BLaER1 (cell line): Measurements from ENCODE around the gene CCDC78.

ENCODE experiments used
- H3K27ac ChIP-seq: shearing (Covaris generic); formaldehyde crosslinking; 2 replicates; pipeline ENCODE4 v1.8.1; 2022
- H3K27me3 ChIP-seq: shearing (Covaris generic); formaldehyde crosslinking; 2 replicates; pipeline ENCODE4 v1.8.1; 2022
- H3K36me3 ChIP-seq: shearing (Covaris generic); formaldehyde crosslinking; 2 replicates; pipeline ENCODE4 v1.8.1; 2022
- H3K4me1 ChIP-seq: shearing (Covaris generic); formaldehyde crosslinking; 2 replicates; pipeline ENCODE4 v1.8.1; 2022
- H3K4me2 ChIP-seq: shearing (Covaris generic); formaldehyde crosslinking; 2 replicates; pipeline ENCODE4 v1.8.1; 2022
- H3K4me3 ChIP-seq: shearing (Covaris generic); formaldehyde crosslinking; 2 replicates; pipeline ENCODE4 v1.8.1; 2022
- H3K9ac ChIP-seq: shearing (Covaris generic); formaldehyde crosslinking; 2 replicates; pipeline ENCODE4 v1.8.1; 2022
- H3K9me3 ChIP-seq: shearing (Covaris generic); formaldehyde crosslinking; 2 replicates; pipeline ENCODE4 v1.8.1; 2022
- H4K20me1 ChIP-seq: shearing (Covaris generic); formaldehyde crosslinking; 2 replicates; pipeline ENCODE4 v1.8.1; 2022
- Cebpa-rat ChIP-seq: shearing (Covaris generic); IDR thresholded peaks from 2 replicates; pipeline ENCODE4 v1.8.1; 2022

CCDC78 gene

DNA sequence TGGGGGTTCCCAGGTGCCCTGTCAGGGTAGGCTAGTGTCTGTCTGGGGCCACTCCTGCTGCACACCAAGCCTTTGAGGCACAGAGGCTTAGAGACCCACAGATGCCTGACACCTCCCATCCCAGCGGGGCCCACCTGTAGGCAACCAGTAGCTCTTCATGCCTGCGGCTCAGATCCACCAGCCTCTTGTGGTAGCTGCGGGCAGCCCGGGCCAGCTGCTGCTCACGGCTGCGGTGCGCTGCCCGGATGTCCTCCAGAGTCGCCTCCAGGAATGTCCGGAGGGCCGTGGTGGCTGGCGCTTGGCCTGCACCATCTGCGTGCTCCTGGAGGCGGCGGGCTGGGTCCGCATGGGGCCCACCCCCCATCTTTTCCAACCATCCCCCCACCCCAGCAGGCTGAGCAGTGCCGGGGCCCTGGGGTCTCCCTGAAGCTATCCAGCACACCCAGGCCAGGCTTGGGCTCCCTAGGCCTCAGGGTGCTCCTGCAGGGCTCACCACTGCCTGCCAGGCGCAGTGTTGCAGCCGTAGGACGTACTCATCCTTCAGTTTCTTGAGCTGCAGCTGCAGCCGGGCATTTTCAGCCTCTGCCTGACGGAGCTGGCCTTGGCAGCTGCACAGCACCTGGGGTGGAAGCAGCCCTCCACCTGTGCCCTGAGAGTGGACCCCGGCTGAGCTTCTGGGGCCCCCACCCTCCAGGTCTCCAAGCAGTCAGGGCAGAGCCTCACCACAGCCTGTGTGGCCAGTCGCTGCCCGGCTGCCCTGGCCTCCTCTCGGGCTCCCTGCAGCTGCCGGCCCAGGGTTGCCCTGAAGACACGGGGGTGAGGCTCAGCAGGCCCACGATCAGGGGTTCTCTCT, 1.8 kb downstream of the CCDC78 start:
- Histone ChIP-seq H3K27ac (peak overlapping the region; percentile 52), H3K4me2 (peak overlapping the region; percentile 100), H3K4me1 (peaks cover 80% of the 10 kb centered on the region), H3K36me3 (peaks cover 4% of the 10 kb centered on the region), H3K9ac (peak overlapping the region; percentile 55; the same call in 1 of the 2 replicates), H4K20me1 (peaks cover 59% of the 10 kb centered on the region), H3K4me3 (peak overlapping the region; percentile 31; the same call in 1 of the 2 replicates), H3K27me3 (no peaks in the 10 kb centered on the region), H3K9me3 (no peaks in the 10 kb centered on the region)
- TF ChIP-seq Cebpa-rat = no peak

DNA sequence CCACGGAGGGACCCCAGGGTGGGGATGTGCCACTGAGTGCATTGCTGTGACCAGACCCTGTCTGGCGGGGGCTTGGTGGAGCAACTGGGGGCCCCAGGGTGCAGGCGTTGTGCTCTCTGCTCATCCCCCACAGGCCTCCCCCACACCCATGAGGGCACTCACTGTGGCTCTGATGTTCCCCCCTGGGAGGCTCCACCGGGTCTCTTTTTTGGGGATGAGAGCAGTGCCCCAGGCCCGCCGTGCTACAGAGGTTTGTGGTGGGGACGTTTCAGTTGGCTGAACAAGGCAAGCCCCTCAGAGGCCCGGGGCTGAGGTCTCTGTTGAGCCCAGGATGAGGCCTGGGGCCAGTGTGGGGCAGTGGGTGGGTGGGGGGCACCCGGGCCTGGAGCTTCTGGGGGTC, 2.5 kb downstream of the CCDC78 start:
- no peaks in the 10 kb centered on the region for H3K27me3 ChIP-seq
- no peak for TF ChIP-seq Cebpa-rat
- H3K4me3 ChIP-seq = peak overlapping the region; percentile 31; the same call in 1 of the 2 replicates
- H3K4me2 ChIP-seq = peak overlapping the region; percentile 100
- H3K9me3 ChIP-seq = no peaks in the 10 kb centered on the region
- peak overlapping the region; percentile 52; the same call in 1 of the 2 replicates for H3K27ac ChIP-seq
- peaks cover 61% of the 10 kb centered on the region for H4K20me1 ChIP-seq
- no peaks in the 10 kb centered on the region for H3K36me3 ChIP-seq
- H3K9ac ChIP-seq = peak overlapping the region; percentile 48; the same call in 1 of the 2 replicates
- H3K4me1 ChIP-seq = peaks cover 81% of the 10 kb centered on the region

DNA sequence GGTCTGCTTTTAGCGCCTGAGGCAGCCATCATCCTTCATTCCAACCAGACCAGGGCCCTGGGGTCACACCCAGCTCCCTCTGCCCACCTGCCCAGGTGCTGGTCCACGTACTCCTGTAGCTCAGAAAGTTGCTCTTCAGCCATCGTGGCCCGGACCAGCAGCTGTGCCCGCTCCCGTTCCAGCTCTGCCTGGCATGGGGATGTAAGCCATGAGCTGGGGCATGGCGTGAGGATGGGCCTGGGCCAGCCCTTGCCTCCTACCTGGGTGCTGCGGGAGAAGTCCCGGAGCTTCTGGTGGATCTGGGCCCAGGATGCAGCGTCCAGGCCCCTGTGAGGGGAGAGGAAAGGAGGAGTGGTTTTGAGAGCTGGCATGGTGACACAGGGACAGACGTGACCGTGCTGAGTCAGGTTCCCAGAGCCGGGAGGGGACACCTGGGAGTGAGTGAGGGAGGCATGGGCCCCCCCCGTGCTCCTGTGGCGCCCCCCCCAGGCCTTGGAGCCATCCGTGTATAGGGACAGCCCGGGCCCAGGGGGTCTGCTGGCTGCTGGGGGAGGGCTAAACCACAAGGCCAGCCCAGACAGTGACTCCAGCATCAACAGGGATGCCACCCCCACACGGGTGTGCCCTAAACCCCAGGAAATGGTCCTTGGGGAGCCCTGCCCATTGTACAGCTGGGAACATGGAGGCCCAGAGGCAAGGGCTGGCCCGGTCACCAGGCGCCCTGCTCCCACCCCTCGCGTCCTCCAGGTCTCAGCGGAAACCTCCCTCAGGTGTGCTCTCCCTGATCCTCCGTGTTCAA, 3.2 kb downstream of the CCDC78 start:
- peak overlapping the region; percentile 31; the same call in 1 of the 2 replicates for H3K4me3 ChIP-seq
- H3K4me2 ChIP-seq = peak overlapping the region; percentile 100

DNA sequence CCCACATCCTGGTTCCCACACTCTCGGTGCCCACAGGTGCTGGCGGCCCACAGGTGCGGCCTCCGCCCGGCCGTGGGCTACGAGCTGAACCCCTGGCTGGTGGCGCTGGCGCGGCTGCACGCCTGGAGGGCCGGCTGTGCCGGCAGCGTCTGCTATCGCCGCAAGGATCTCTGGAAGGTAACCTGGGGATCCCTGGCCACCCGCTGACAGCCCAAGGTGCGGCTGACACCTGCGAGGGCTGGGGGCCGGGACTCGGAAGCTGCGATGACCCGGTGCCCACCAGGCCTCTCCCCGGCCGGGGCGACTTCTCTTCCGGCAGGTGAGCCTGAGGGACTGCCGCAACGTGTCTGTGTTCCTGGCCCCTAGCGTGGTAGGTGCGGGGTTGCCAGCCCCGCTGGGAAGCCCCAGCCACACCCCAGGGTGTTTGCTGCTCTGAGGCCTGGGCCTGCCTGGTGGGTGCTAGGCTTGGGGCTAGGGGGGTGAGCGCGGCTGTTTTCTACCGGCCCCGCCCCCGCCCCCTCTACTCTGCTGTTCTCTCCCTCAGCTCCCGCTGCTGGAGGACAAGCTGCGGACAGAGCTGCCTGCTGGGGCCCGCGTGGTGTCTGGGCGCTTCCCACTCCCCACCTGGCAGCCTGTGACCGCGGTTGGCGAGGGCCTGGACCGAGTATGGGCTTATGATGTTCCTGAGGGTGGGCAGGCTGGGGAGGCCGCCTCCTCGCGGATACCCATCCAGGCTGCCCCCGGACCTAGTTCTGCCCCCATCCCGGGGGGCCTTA, 4.3 kb downstream of the CCDC78 start:
- peaks cover 75% of the 10 kb centered on the region for H4K20me1 ChIP-seq
- no peak for TF ChIP-seq Cebpa-rat
- peak overlapping the region; percentile 91 for H3K9ac ChIP-seq
- H3K27ac ChIP-seq = peak overlapping the region; percentile 96
- H3K4me3 ChIP-seq = peak overlapping the region; percentile 83
- H3K9me3 ChIP-seq = no peaks in the 10 kb centered on the region
- H3K36me3 ChIP-seq = no peaks in the 10 kb centered on the region
- H3K27me3 ChIP-seq = no peaks in the 10 kb centered on the region
- peak overlapping the region; percentile 100 for H3K4me2 ChIP-seq
- H3K4me1 ChIP-seq = peaks cover 89% of the 10 kb centered on the region

More for the DNA sequence above, 3.2 kb downstream of the CCDC78 start:
- no peaks in the 10 kb centered on the region for H3K9me3 ChIP-seq
- H4K20me1 ChIP-seq = peaks cover 66% of the 10 kb centered on the region
- H3K36me3 ChIP-seq = no peaks in the 10 kb centered on the region
- peak overlapping the region; percentile 48; the same call in 1 of the 2 replicates for H3K9ac ChIP-seq
- no peak for TF ChIP-seq Cebpa-rat
- H3K27ac ChIP-seq = peak overlapping the region; percentile 52
- H3K4me1 ChIP-seq = peaks cover 84% of the 10 kb centered on the region
- no peaks in the 10 kb centered on the region for H3K27me3 ChIP-seq

- Histone ChIP-seq H3K9ac (peak within 1 kb of the TSS; percentile 91), H3K36me3 (no peaks in the 10 kb centered on the region), H3K27me3 (peaks cover 7% of the 10 kb centered on the region), H3K4me3 (peak within 1 kb of the TSS; percentile 83), H3K4me2 (peak within 1 kb of the TSS; percentile 100), H3K27ac (peak within 1 kb of the TSS; percentile 96), H4K20me1 (peaks cover 78% of the 10 kb centered on the region), H3K4me1 (peaks cover 91% of the 10 kb centered on the region), H3K9me3 (no peaks in the 10 kb centered on the region)
- TF ChIP-seq Cebpa-rat = no peak
Observed at GRCh38 chr16:720990-721764, 5.1 kb downstream of the CCDC78 start, which contains the start of gene ANTKMT. TSS of gene ANTKMT (plus strand) at chr16:721146. CDS start at chr16:721275, 129 bp downstream.

GRCh38 chr16:720447-720989, 5.7 kb downstream of the CCDC78 start:
- TF ChIP-seq Cebpa-rat = no peak
- Histone ChIP-seq H4K20me1 (peaks cover 78% of the 10 kb centered on the region), H3K4me1 (peaks cover 91% of the 10 kb centered on the region), H3K27me3 (peaks cover 14% of the 10 kb centered on the region), H3K4me2 (peak overlapping the region; percentile 100), H3K9ac (peak overlapping the region; percentile 91), H3K9me3 (no peaks in the 10 kb centered on the region), H3K4me3 (peak overlapping the region; percentile 83), H3K27ac (peak overlapping the region; percentile 96), H3K36me3 (no peaks in the 10 kb centered on the region)

- H3K36me3 ChIP-seq = no peaks in the 10 kb centered on the region
Observed at GRCh38 chr16:719815-720446, 6.3 kb downstream of the CCDC78 start.

GRCh38 chr16:718922-719321, 7.3 kb downstream of the CCDC78 start:
- Histone ChIP-seq H4K20me1 (peaks cover 68% of the 10 kb centered on the region), H3K4me3 (peak overlapping the region; percentile 83; the same call in 1 of the 2 replicates), H3K9ac (peak overlapping the region; percentile 91; the same call in 1 of the 2 replicates), H3K27ac (peak overlapping the region; percentile 75), H3K36me3 (no peaks in the 10 kb centered on the region), H3K27me3 (peaks cover 27% of the 10 kb centered on the region), H3K9me3 (no peaks in the 10 kb centered on the region), H3K4me1 (peaks cover 86% of the 10 kb centered on the region), H3K4me2 (peak overlapping the region; percentile 100)
- no peak for TF ChIP-seq Cebpa-rat

More at GRCh38 chr16:719815-720446, 6.3 kb downstream of the CCDC78 start:
- Histone ChIP-seq H4K20me1 (peaks cover 78% of the 10 kb centered on the region), H3K27me3 (peaks cover 19% of the 10 kb centered on the region), H3K27ac (peak overlapping the region; percentile 96), H3K4me3 (peak overlapping the region; percentile 83), H3K9ac (peak overlapping the region; percentile 91), H3K4me2 (peak overlapping the region; percentile 100), H3K4me1 (peaks cover 88% of the 10 kb centered on the region), H3K9me3 (no peaks in the 10 kb centered on the region)
- TF ChIP-seq Cebpa-rat = no peak
